HG03439 (cell line): ENCODE results near the gene ST6GALNAC5.
"Not testable (repeated sequence)": the region's sequence is repeated elsewhere in the genome, so short reads cannot be mapped to it uniquely, and the experiment has no call there.

Experiments used
- ATAC-seq: cut with Tn5 transposase; IDR thresholded peaks from one replicate; pipeline ENCODE4 v1.9.1; 2021; ENCODE audit warnings: mild to moderate bottlenecking, moderate library complexity; ENCODE audit not compliant: unreplicated experiment

ST6GALNAC5 gene

DNA sequence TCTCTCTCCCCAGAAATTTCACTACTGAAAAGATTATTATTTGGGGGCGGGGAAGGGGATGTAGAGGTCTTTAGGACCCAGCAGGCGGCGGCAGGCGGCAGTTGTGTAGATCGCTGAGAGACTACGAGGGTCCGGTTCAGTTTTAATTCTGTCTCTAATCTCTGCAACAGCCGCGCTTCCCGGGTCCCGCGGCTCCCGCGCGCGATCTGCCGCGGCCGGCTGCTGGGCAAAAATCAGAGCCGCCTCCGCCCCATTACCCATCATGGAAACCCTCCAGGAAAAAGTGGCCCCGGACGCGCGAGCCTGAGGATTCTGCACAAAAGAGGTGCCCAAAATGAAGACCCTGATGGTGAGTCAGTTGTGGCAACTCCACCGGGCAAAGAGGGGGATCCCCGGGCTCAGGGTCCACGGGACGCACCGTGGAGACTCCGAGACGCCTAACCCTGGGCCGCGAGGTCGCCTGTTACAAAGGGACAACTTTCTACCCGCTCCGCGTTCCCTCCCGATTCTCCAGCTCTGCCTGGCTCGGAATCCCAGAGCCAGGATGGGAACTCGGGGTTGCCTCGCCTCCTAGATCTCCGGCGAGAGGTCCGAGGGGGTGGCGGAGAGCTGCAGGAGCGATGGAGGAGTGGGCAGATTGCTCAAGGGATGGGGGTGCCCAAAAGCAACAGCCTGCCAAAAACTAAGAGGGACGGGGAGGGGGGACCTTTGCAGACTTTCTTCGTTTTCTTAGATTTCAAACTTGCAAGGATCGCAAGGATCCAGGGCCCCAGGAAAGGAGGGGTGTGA is at the start of gene ST6GALNAC5:
Gene ST6GALNAC5 (plus strand): TSS at position 139 of the 789 bp plus-strand sequence.
- no peak for ATAC-seq

GRCh38 chr1:76820028-76820427 is 47.3 kb upstream of the ST6GALNAC5 start:
- ATAC-seq = no peak

DNA sequence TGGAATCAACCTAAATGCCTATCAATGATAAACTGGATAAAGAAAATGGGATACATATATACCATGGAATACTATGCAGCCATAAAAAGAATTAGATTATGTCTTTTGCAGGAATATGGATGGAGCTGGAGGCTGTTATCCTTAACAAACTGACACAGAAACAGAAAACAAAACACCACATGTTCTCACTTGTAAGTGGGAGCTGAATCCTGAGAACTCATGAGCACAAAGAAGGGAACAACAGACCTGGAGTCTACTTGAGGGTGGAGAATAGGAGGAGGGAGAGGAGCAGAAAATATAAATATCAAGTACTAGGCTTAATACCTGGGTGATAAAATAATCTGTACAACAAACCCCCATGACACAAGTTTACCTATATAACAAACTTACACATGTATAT is 44.3 kb upstream of the ST6GALNAC5 start:
- not testable (repeated sequence) for ATAC-seq

- ATAC-seq = no peak
These were observed 43.2 kb upstream of the ST6GALNAC5 start for GRCh38 chr1:76824106-76824505.

DNA sequence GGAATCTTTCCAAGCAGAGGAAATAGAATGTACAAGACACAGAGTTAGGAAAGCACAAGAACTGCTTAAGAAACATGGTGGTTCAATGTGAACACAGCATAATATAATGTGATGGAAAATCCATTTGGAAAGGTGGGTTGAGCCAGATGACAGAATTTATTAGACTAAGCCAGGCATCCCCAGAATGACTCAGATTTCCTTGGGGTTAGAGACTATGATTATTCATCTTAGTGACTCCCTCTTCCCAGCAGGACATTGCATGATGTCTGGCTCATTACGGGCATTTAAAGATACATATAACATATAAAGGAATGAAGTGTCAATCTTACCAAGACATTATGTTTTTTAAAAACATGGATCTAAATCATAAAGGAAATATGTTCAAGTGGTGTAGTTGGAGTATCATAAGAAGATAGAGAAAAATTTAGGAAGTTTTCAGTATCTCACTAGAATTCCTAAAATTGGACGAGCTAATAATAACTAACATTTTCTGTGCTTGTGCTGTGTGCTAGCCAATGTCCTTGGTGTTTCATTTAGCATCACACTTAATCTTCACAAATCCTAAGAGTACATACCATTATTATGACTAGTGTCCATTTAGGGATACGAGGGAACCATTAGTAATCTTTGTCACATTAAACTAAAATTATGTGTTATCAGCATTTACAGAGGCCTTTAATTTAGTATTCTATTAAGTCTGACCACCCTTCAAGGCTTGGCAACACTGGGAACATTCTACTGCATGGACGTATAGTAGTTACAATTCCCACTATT is 41.0 kb upstream of the ST6GALNAC5 start:
- no peak for ATAC-seq

DNA sequence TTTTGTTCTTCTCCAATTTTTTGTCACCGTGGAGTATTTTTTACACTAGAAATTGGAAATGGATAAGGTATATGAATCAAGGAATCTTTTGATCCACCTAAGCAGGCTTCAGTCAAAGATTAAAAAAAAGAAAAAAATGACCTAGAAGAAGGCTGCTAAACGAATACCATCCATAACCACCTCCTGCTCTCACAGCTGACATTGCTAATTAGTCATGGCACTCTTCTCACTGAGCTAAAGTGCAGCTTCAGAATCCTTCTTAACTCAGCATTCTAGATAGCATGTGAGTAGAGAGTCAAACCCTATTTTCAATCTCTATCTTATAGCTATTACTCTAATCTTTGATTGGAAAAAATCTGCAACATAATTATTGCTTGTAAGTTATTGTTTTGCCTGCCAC is 40.2 kb upstream of the ST6GALNAC5 start:
- ATAC-seq = no peak

- ATAC-seq = no peak
These were observed 36.9 kb upstream of the ST6GALNAC5 start for GRCh38 chr1:76830373-76830772.

DNA sequence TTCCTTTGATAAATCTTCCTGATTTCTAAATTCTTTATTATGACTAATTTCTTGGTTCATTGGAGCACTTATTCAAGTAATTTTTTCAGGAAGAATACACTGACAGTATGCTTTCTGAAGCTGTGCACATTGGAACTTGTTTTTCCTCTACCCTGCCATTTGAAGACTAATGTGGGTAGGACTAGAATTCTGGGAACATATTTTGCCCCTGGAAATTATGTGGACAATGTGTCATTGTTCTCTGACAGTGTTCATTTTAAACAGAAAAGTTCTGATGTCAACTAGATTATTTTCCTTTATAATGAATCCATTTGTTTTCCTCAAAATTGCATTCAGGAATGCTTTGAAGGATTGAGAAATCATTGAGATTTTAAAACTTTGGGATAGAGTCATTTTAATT is 34.8 kb upstream of the ST6GALNAC5 start:
- no peak for ATAC-seq

DNA sequence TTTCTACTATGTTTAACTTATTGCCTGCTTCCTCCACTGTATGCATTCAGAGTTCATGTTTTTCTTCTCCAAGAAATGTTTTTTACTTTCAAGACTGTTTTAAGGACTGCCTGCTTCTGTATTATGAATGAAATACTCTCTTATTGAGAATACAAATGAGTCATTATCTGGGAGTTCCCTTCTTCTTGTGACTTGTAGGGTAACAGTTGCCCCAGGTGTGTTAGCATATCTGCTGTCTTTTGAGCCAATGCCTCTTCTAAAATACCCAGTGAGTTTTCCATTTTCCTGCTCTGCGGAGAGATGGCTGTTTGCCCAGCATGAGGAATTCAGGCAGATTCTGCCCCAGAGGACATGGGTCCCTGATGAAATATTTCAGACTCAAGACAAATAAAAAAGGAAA is 34.1 kb upstream of the ST6GALNAC5 start:
- no peak for ATAC-seq

DNA sequence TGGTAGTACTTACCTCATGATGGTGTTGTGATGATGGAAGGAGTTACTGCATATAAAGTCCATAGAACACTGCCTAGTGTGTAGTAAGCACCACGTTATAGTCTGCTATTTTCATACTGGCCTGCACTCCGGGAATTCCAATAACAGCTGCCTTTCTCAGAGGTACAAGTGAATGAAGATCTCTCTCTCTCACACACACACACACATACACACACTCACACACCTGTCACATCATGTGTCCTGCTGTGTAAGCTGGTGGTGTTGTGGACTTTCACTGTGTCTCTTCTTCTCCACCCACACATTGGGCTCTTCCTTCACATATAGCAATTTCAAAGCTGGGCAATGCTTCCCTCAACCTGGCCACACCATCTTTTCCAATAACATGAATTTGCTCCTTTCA is 33.4 kb upstream of the ST6GALNAC5 start:
- no peak for ATAC-seq

GRCh38 chr1:76835203-76835602 is 32.1 kb upstream of the ST6GALNAC5 start:
- no peak for ATAC-seq

DNA sequence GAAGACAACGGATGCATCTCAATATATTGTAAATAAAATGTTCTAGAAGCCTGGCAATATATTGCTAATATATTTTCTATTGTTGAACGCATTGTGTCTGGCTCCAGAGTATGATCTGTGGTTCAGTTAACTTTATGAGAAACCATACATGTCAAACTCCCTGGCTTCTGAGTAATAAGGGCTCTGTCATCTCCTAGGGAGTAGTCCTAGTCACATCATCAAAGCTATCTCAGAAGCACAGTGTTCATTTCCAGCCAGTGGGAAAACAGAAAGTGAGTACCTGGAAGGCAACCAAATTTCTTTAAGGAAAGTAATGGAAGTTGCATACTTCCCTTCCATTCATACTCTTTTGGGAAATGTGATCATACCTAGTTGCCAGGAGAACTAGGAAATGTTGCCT is 27.0 kb upstream of the ST6GALNAC5 start:
- no peak for ATAC-seq

GRCh38 chr1:76841460-76841859 is 25.8 kb upstream of the ST6GALNAC5 start:
- no peak for ATAC-seq

GRCh38 chr1:76843821-76844464 is 23.3 kb upstream of the ST6GALNAC5 start:
- ATAC-seq = no peak

DNA sequence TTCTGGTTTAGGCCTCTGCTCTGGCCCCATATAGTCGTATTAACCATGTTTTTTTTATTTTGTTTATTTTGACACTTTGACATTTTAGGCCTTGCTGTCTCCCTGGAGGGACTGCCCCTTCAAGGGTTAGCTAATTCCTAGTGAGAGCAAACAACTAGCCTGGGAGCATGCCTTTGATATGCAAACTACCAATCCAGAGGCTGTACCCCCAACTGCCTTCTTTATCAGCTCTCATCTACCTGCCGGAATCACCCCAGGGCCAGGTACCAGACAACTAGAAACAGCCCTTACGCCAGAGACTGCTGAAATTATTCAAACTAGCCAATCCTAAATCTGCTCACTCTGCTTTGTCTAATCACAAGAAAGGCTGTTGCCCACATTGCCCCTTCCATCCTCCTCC is 13.0 kb upstream of the ST6GALNAC5 start:
- ATAC-seq = no peak

DNA sequence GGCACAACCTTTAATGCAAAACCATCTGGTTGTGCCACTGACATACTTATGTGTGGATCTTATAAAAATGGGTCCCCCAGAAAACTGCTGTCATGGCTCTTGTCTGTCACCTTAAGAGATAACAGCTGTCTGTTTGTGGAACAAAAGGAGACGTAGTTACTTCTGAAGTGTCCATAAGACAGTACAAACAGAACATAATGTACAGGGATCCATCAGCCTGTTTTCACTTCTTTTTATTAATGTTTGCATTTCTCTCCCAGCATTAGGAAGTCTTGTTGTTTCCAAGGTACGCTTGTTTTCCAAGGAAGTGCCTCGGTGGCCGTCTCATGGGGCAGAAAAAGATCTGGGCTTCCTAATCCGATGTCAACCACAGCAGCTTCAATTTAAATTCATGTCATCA is 11.2 kb upstream of the ST6GALNAC5 start:
- no peak for ATAC-seq

- ATAC-seq = no peak
These were observed 10.1 kb upstream of the ST6GALNAC5 start for GRCh38 chr1:76857138-76857537.

GRCh38 chr1:76857973-76858372 is 9.3 kb upstream of the ST6GALNAC5 start:
- no peak for ATAC-seq

GRCh38 chr1:76861149-76861548 is 6.1 kb upstream of the ST6GALNAC5 start:
- ATAC-seq = no peak

DNA sequence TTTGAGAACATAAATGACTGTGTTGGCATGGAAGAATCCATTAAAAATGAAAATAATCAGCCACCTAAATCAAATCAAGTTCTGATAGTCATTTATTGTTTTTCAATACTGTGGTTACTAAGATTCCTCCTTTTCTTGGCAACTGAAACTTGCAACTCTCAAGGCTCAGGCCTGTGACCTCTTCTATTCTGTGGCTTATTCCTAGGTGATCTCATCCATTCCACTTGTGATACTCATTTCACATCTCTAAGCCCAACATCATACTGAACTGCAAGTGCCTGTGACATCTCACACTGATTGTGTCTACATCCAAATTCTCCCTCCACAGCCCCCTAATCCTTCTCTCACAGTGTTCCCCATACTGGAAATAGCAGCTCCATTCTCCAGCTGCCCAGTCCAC is 4.8 kb upstream of the ST6GALNAC5 start:
- ATAC-seq = no peak

DNA sequence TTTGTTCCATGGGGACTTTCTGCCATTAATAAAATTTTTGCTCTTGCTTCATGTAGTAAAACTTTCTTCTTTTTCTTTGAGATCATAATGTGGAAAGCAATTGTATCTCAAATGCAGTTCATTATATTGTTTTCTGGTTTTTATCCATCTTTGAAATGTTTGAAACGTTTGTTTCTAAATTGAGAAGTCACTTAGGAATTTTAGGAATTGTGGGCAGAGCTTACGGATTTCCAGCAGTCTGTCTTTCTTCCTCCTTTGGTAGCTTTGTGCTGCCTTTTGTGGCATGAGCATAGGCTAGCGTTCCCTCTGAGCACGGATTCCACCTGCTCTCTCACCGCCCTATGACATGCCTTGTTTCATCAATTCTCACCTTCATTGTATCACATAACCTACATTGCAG is 2.9 kb upstream of the ST6GALNAC5 start:
- no peak for ATAC-seq
